Peyer's patch (tissue), 4 donors: Measurements from ENCODE around the gene IVL. TPM values are rescaled to one million over a fixed set of nuclear protein-coding genes. Genes with fewer than 3 reads are reported as not detected.

Experiments
- DNase-seq, 3 donors: peaks; one replicate each; pipeline ENCODE4 v3.0.0-alpha.2; 2017 to 2019
- H3K27ac ChIP-seq, 4 donors: fragments of 200-600 bp; sonication (generic); one replicate each; pipeline ENCODE4 v1.5.1; 2016 to 2019
- H3K27me3 ChIP-seq, 2 donors: fragments of 200-600 bp; sonication (generic); one replicate each; pipeline ENCODE4 v1.5.1; 2019
- H3K36me3 ChIP-seq, 3 donors: fragments of 200-600 bp; sonication (generic); one replicate each; pipeline ENCODE4 v1.5.1; 2016 to 2019
- H3K4me1 ChIP-seq, 4 donors: fragments of 200-600 bp; sonication (generic); one replicate each; pipeline ENCODE4 v1.5.1; 2016 to 2019
- H3K4me3 ChIP-seq, 4 donors: fragments of 200-600 bp; sonication (generic); 1 replicate in 3 of 4; 2 replicates in 1 of 4; pipeline ENCODE4 v1.5.1; 2016 to 2019; ENCODE audit warnings: mild to moderate bottlenecking in 1 of 4
- H3K9me3 ChIP-seq, 4 donors: fragments of 200-600 bp; sonication (generic); one replicate each; pipeline ENCODE4 v1.5.1; 2016 to 2019; ENCODE audit warnings: mild to moderate bottlenecking in 1 of 4
- CTCF ChIP-seq, 6 experiments: fragments of 450-650 bp in 4 of 6; fragments of 200-600 bp in 2 of 6; sonication (generic) in 1 of 6; IDR thresholded peaks; one replicate each; pipeline ENCODE4 v1.5.1; 2017 to 2019; ENCODE audit warnings: antibody characterized with exemption in 6 of 6, mild to moderate bottlenecking in 3 of 6, moderate library complexity in 1 of 6
- POLR2A ChIP-seq, 2 donors: fragments of 450-650 bp; IDR thresholded peaks; one replicate each; pipeline ENCODE4 v1.5.1; 2017; ENCODE audit warnings: antibody characterized with exemption in 2 of 2, mild to moderate bottlenecking in 2 of 2, moderate library complexity in 2 of 2
- total RNA-seq, 4 donors: library from RNA; depleted of rRNA; stranded (reverse); fragments of >200 nt; gene quantifications; one replicate each; pipeline ENCODE4 v1.1.0, GENCODE V29; 2016

The IVL gene
- total RNA-seq, 4 donors from 2014 or later, result not detected

- Histone ChIP-seq H3K4me3 (no peak overlapping the region), H3K36me3 (no peaks in the 10 kb centered on the region), H3K4me1 (no peaks in the 10 kb centered on the region), H3K27ac (no peak overlapping the region), H3K27me3 (no peaks in the 10 kb centered on the region), H3K9me3 (no peaks in the 10 kb centered on the region)
- DNase-seq, result no peak
- TF ChIP-seq CTCF (IDR thresholded peaks at IDR 0.05) (no peak), POLR2A (IDR thresholded peaks at IDR 0.05) (no peak)
These were observed 42.0 kb upstream of the IVL start for GRCh38 chr1:152866321-152866720.

- no peak overlapping the region for H3K27ac ChIP-seq
- no peaks in the 10 kb centered on the region for H3K9me3 ChIP-seq
- no peak overlapping the region for H3K4me3 ChIP-seq
- DNase-seq, result peak in 2 of 3 donors; percentile 46 to 81
- H3K4me1 ChIP-seq, result no peaks in the 10 kb centered on the region
- H3K36me3 ChIP-seq, result no peaks in the 10 kb centered on the region
- no peak for TF ChIP-seq POLR2A (IDR thresholded peaks at IDR 0.05)
- TF ChIP-seq CTCF (IDR thresholded peaks at IDR 0.05), result peak; percentile 21 to 70 (median 61)
- no peaks in the 10 kb centered on the region for H3K27me3 ChIP-seq
These were observed 38.4 kb upstream of the IVL start for GRCh38 chr1:152869808-152870419.

GRCh38 chr1:152870831-152871730 is 37.3 kb upstream of the IVL start:
- no peaks in the 10 kb centered on the region for H3K4me1 ChIP-seq
- no peak for TF ChIP-seq POLR2A (IDR thresholded peaks at IDR 0.05)
- TF ChIP-seq CTCF (IDR thresholded peaks at IDR 0.05), result peak in 1 of 6 experiments; percentile 11
- H3K4me3 ChIP-seq, result no peak overlapping the region
- no peaks in the 10 kb centered on the region for H3K36me3 ChIP-seq
- H3K9me3 ChIP-seq, result no peaks in the 10 kb centered on the region
- no peaks in the 10 kb centered on the region for H3K27me3 ChIP-seq
- H3K27ac ChIP-seq, result no peak overlapping the region
- DNase-seq, result no peak

- H3K4me3 ChIP-seq, result no peak overlapping the region
- DNase-seq, result no peak
- no peaks in the 10 kb centered on the region for H3K36me3 ChIP-seq
- TF ChIP-seq CTCF (IDR thresholded peaks at IDR 0.05), result no peak
- TF ChIP-seq POLR2A (IDR thresholded peaks at IDR 0.05), result no peak
- H3K27ac ChIP-seq, result no peak overlapping the region
- H3K4me1 ChIP-seq, result no peaks in the 10 kb centered on the region
- no peaks in the 10 kb centered on the region for H3K9me3 ChIP-seq
- no peaks in the 10 kb centered on the region for H3K27me3 ChIP-seq
These were observed 36.6 kb upstream of the IVL start for GRCh38 chr1:152871731-152872126.

- Histone ChIP-seq H3K27ac (no peak overlapping the region), H3K36me3 (no peaks in the 10 kb centered on the region), H3K27me3 (no peaks in the 10 kb centered on the region), H3K4me3 (no peak overlapping the region), H3K9me3 (no peaks in the 10 kb centered on the region), H3K4me1 (no peaks in the 10 kb centered on the region)
- TF ChIP-seq CTCF (IDR thresholded peaks at IDR 0.05) (no peak), POLR2A (IDR thresholded peaks at IDR 0.05) (no peak)
- no peak for DNase-seq
These were observed 34.9 kb upstream of the IVL start for GRCh38 chr1:152873495-152873894.
